Measurements from ENCODE around the gene USE1.
A peak's percentile ranks its signal among the peaks of the same experiment; 100 is the strongest.

Gene USE1

GRCh38 chr19:17206736-17207581 lies 8.2 kb upstream of the USE1 start:
- Histone ChIP-seq H3K36me3 (ENCODE audit: control insufficient read depth, insufficient read depth, low read length) (peaks cover 43% of the 10 kb centered on the region), H3K4me1 (ENCODE audit: control insufficient read depth, insufficient read depth, low read length) (peaks cover 7% of the 10 kb centered on the region; the same call in 1 of the 2 replicates)

GRCh38 chr19:17209126-17210036 lies 5.8 kb upstream of the USE1 start:
- peak overlapping the region; percentile 65 for H3K27ac ChIP-seq (ENCODE audit: low read depth, low read length)
- H3K9ac ChIP-seq (ENCODE audit: low read depth, low read length): no peak overlapping the region

More at GRCh38 chr19:17206736-17207581, 8.2 kb upstream of the USE1 start:
- no peaks in the 10 kb centered on the region for H3K9me3 ChIP-seq (ENCODE audit: control insufficient read depth, insufficient read depth, low read length)
- H3K9ac ChIP-seq (ENCODE audit: low read depth, low read length): no peak overlapping the region
- H3K4me3 ChIP-seq (ENCODE audit: low read depth, low read length): no peak overlapping the region
- no peak overlapping the region for H3K27ac ChIP-seq (ENCODE audit: low read depth, low read length)
- no peaks in the 10 kb centered on the region for H3K27me3 ChIP-seq (ENCODE audit: control insufficient read depth, insufficient read depth, low read length)

GRCh38 chr19:17210296-17210695 lies 4.9 kb upstream of the USE1 start:
- H3K27me3 ChIP-seq (ENCODE audit: control insufficient read depth, insufficient read depth, low read length): no peaks in the 10 kb centered on the region
- H3K4me1 ChIP-seq (ENCODE audit: control insufficient read depth, insufficient read depth, low read length): peaks cover 13% of the 10 kb centered on the region
- H3K9me3 ChIP-seq (ENCODE audit: control insufficient read depth, insufficient read depth, low read length): no peaks in the 10 kb centered on the region
- H3K36me3 ChIP-seq (ENCODE audit: control insufficient read depth, insufficient read depth, low read length): peaks cover 34% of the 10 kb centered on the region
- no peak overlapping the region for H3K9ac ChIP-seq (ENCODE audit: low read depth, low read length)
- H3K4me3 ChIP-seq (ENCODE audit: low read depth, low read length): no peak overlapping the region
- no peak overlapping the region for H3K27ac ChIP-seq (ENCODE audit: low read depth, low read length)

More at GRCh38 chr19:17209126-17210036, 5.8 kb upstream of the USE1 start:
- no peak overlapping the region for H3K4me3 ChIP-seq (ENCODE audit: low read depth, low read length)
- no peaks in the 10 kb centered on the region for H3K9me3 ChIP-seq (ENCODE audit: control insufficient read depth, insufficient read depth, low read length)
- H3K4me1 ChIP-seq (ENCODE audit: control insufficient read depth, insufficient read depth, low read length): peaks cover 8% of the 10 kb centered on the region
- no peaks in the 10 kb centered on the region for H3K27me3 ChIP-seq (ENCODE audit: control insufficient read depth, insufficient read depth, low read length)
- H3K36me3 ChIP-seq (ENCODE audit: control insufficient read depth, insufficient read depth, low read length): peaks cover 34% of the 10 kb centered on the region

GRCh38 chr19:17211547-17212446 lies 3.4 kb upstream of the USE1 start:
- H3K36me3 ChIP-seq (ENCODE audit: control insufficient read depth, insufficient read depth, low read length): peaks cover 23% of the 10 kb centered on the region
- H3K9me3 ChIP-seq (ENCODE audit: control insufficient read depth, insufficient read depth, low read length): no peaks in the 10 kb centered on the region
- H3K4me1 ChIP-seq (ENCODE audit: control insufficient read depth, insufficient read depth, low read length): peaks cover 13% of the 10 kb centered on the region
- no peak overlapping the region for H3K4me3 ChIP-seq (ENCODE audit: low read depth, low read length)
- H3K27ac ChIP-seq (ENCODE audit: low read depth, low read length): no peak overlapping the region
- H3K27me3 ChIP-seq (ENCODE audit: control insufficient read depth, insufficient read depth, low read length): no peaks in the 10 kb centered on the region
- H3K9ac ChIP-seq (ENCODE audit: low read depth, low read length): no peak overlapping the region

GRCh38 chr19:17213334-17213733 lies 1.8 kb upstream of the USE1 start:
- Histone ChIP-seq H3K36me3 (ENCODE audit: control insufficient read depth, insufficient read depth, low read length) (peaks cover 19% of the 10 kb centered on the region), H3K27me3 (ENCODE audit: control insufficient read depth, insufficient read depth, low read length) (no peaks in the 10 kb centered on the region), H3K4me1 (ENCODE audit: control insufficient read depth, insufficient read depth, low read length) (peaks cover 13% of the 10 kb centered on the region)

GRCh38 chr19:17214508-17215126 lies 540 bp upstream of the USE1 start:
- Histone ChIP-seq H3K4me1 (ENCODE audit: control insufficient read depth, insufficient read depth, low read length) (peaks cover 9% of the 10 kb centered on the region), H3K9ac (ENCODE audit: low read depth, low read length) (peak overlapping the region; percentile 98), H3K4me3 (ENCODE audit: low read depth, low read length) (peak overlapping the region; percentile 89), H3K9me3 (ENCODE audit: control insufficient read depth, insufficient read depth, low read length) (no peaks in the 10 kb centered on the region), H3K36me3 (ENCODE audit: control insufficient read depth, insufficient read depth, low read length) (peaks cover 25% of the 10 kb centered on the region), H3K27me3 (ENCODE audit: control insufficient read depth, insufficient read depth, low read length) (no peaks in the 10 kb centered on the region), H3K27ac (ENCODE audit: low read depth, low read length) (peak overlapping the region; percentile 98)

More at GRCh38 chr19:17213334-17213733, 1.8 kb upstream of the USE1 start:
- H3K9me3 ChIP-seq (ENCODE audit: control insufficient read depth, insufficient read depth, low read length): no peaks in the 10 kb centered on the region
- H3K27ac ChIP-seq (ENCODE audit: low read depth, low read length): no peak overlapping the region
- H3K4me3 ChIP-seq (ENCODE audit: low read depth, low read length): no peak overlapping the region
- no peak overlapping the region for H3K9ac ChIP-seq (ENCODE audit: low read depth, low read length)

GRCh38 chr19:17216058-17216670 lies 1.0 kb downstream of the USE1 start:
- H3K27me3 ChIP-seq (ENCODE audit: control insufficient read depth, insufficient read depth, low read length): no peaks in the 10 kb centered on the region
- no peaks in the 10 kb centered on the region for H3K9me3 ChIP-seq (ENCODE audit: control insufficient read depth, insufficient read depth, low read length)
- peak overlapping the region; percentile 98 for H3K27ac ChIP-seq (ENCODE audit: low read depth, low read length)
- H3K36me3 ChIP-seq (ENCODE audit: control insufficient read depth, insufficient read depth, low read length): peaks cover 20% of the 10 kb centered on the region
- 0 out of 2 replicates have a peak overlapping the region, but pooled peaks have one; percentile 4 for H3K9ac ChIP-seq (ENCODE audit: low read depth, low read length)
- H3K4me1 ChIP-seq (ENCODE audit: control insufficient read depth, insufficient read depth, low read length): peaks cover 6% of the 10 kb centered on the region
- H3K4me3 ChIP-seq (ENCODE audit: low read depth, low read length): peak overlapping the region; percentile 89

- Histone ChIP-seq H3K27me3 (ENCODE audit: control insufficient read depth, insufficient read depth, low read length) (no peaks in the 10 kb centered on the region), H3K27ac (ENCODE audit: low read depth, low read length) (no peak overlapping the region), H3K4me1 (ENCODE audit: control insufficient read depth, insufficient read depth, low read length) (peaks cover 6% of the 10 kb centered on the region), H3K36me3 (ENCODE audit: control insufficient read depth, insufficient read depth, low read length) (peaks cover 6% of the 10 kb centered on the region), H3K9me3 (ENCODE audit: control insufficient read depth, insufficient read depth, low read length) (no peaks in the 10 kb centered on the region), H3K9ac (ENCODE audit: low read depth, low read length) (no peak overlapping the region), H3K4me3 (ENCODE audit: low read depth, low read length) (no peak overlapping the region)
Observed at GRCh38 chr19:17219286-17219685, 4.1 kb downstream of the USE1 start.

- Histone ChIP-seq H3K4me3 (ENCODE audit: low read depth, low read length) (no peak overlapping the region), H3K4me1 (ENCODE audit: control insufficient read depth, insufficient read depth, low read length) (no peaks in the 10 kb centered on the region), H3K36me3 (ENCODE audit: control insufficient read depth, insufficient read depth, low read length) (peaks cover 6% of the 10 kb centered on the region), H3K27ac (ENCODE audit: low read depth, low read length) (no peak overlapping the region), H3K9ac (ENCODE audit: low read depth, low read length) (no peak overlapping the region), H3K27me3 (ENCODE audit: control insufficient read depth, insufficient read depth, low read length) (no peaks in the 10 kb centered on the region), H3K9me3 (ENCODE audit: control insufficient read depth, insufficient read depth, low read length) (no peaks in the 10 kb centered on the region)
Observed at GRCh38 chr19:17220207-17220758, 5.1 kb downstream of the USE1 start.
